HepG2 (cell line): ENCODE data around the gene GREM2. TPM values are rescaled to one million over a fixed set of nuclear protein-coding genes. Genes with fewer than 3 reads are reported as not detected.

Experiments used
- ATF4 ChIP-seq, 2 experiments: fragments of 450-650 bp in 1 of 2; sonication (generic) in 1 of 2; formaldehyde crosslinking; IDR thresholded peaks; 2 replicates each; pipeline versions ENCODE4 v1.5.0 to v1.8.0; 2020 to 2022; ENCODE audit warnings: mild to moderate bottlenecking in 1 of 2, missing genetic modification reagents in 1 of 2
- CEBPG ChIP-seq: IDR thresholded peaks from 2 replicates; pipeline ENCODE4 v1.6.1; 2016
- DMTF1 ChIP-seq: sonication (generic); formaldehyde crosslinking; IDR thresholded peaks from 2 replicates; pipeline ENCODE4 v1.4.0; 2020; ENCODE audit warnings: mild to moderate bottlenecking, missing genetic modification reagents
- DR1 ChIP-seq: sonication (generic); formaldehyde crosslinking; IDR thresholded peaks from 2 replicates; pipeline ENCODE4 v1.8.0; 2021; ENCODE audit warnings: mild to moderate bottlenecking, missing genetic modification reagents, inconsistent platforms
- FUBP1 ChIP-seq: sonication (generic); formaldehyde crosslinking; IDR thresholded peaks from 2 replicates; pipeline ENCODE4 v1.5.1; 2020; ENCODE audit warnings: missing genetic modification reagents, mild to moderate bottlenecking, borderline replicate concordance
- GABPA ChIP-seq, 2 experiments: IDR thresholded peaks; 2 replicates each; pipeline ENCODE4 v1.6.1; 2011 to 2016; ENCODE audit warnings: low read depth in 2 of 2, low read length in 1 of 2, missing biosample characterization in 1 of 2, missing genetic modification characterization in 1 of 2
- HIVEP1 ChIP-seq: sonication (generic); formaldehyde crosslinking; IDR thresholded peaks from 2 replicates; pipeline ENCODE4 v1.4.0; 2020; ENCODE audit warnings: mild to moderate bottlenecking, missing genetic modification reagents
- IRX3 ChIP-seq: sonication (generic); formaldehyde crosslinking; IDR thresholded peaks from 2 replicates; pipeline ENCODE4 v1.8.1; 2023; ENCODE audit warnings: mild to moderate bottlenecking, low read depth, missing genetic modification reagents, borderline replicate concordance
- MAFG ChIP-seq: sonication (generic); formaldehyde crosslinking; IDR thresholded peaks from 2 replicates; pipeline ENCODE4 v1.5.1; 2020; ENCODE audit warnings: mild to moderate bottlenecking, missing genetic modification reagents
- MIER3 ChIP-seq: IDR thresholded peaks from 2 replicates; pipeline ENCODE4 v1.6.1; 2016; ENCODE audit warnings: missing compliant biosample characterization, borderline replicate concordance
- MXI1 ChIP-seq: IDR thresholded peaks from 3 replicates; pipeline ENCODE4 v1.6.1; 2012; ENCODE audit warnings: low read depth, low read length, inconsistent platforms, borderline replicate concordance
- NRL ChIP-seq: sonication (generic); formaldehyde crosslinking; IDR thresholded peaks from 2 replicates; pipeline ENCODE4 v1.5.0; 2020; ENCODE audit warnings: missing genetic modification reagents, mild to moderate bottlenecking, moderate library complexity, borderline replicate concordance
- PCBP2 ChIP-seq: fragments of 200-400 bp; formaldehyde crosslinking; optimal IDR thresholded peaks from 2 replicates; pipeline ENCODE3; 2018; ENCODE audit warnings: low read length, low read depth; ENCODE audit not compliant: poor library complexity, severe bottlenecking
- POLR2AphosphoS5 ChIP-seq: IDR thresholded peaks from 2 replicates; pipeline ENCODE4 v1.6.1; 2012; ENCODE audit warnings: low read depth, low read length
- RCOR2 ChIP-seq: IDR thresholded peaks from 2 replicates; pipeline ENCODE4 v1.6.1; 2016; ENCODE audit warnings: missing biosample characterization, missing genetic modification reagents
- RFX3 ChIP-seq: IDR thresholded peaks from 2 replicates; pipeline ENCODE4 v1.6.1; 2016; ENCODE audit warnings: missing biosample characterization, missing genetic modification reagents
- TAF1 ChIP-seq: sonication (generic); formaldehyde crosslinking; IDR thresholded peaks from 2 replicates; pipeline ENCODE4 v1.4.0; 2020; ENCODE audit warnings: missing genetic modification reagents
- THYN1 ChIP-seq: sonication (generic); formaldehyde crosslinking; IDR thresholded peaks from 2 replicates; pipeline ENCODE4 v1.8.1; 2023; ENCODE audit warnings: low read depth, mild to moderate bottlenecking, moderate library complexity, missing genetic modification reagents, borderline replicate concordance
- ZNF101 ChIP-seq: sonication (generic); formaldehyde crosslinking; IDR thresholded peaks from 2 replicates; pipeline ENCODE4 v1.4.0; 2020; ENCODE audit warnings: mild to moderate bottlenecking, low read depth, missing genetic modification reagents, borderline replicate concordance
- ZNF280B ChIP-seq: sonication (generic); formaldehyde crosslinking; IDR thresholded peaks from 2 replicates; pipeline ENCODE4 v1.5.0; 2020; ENCODE audit warnings: missing genetic modification reagents, mild to moderate bottlenecking, borderline replicate concordance
- ZNF468 ChIP-seq: sonication (generic); formaldehyde crosslinking; IDR thresholded peaks from 2 replicates; pipeline ENCODE4 v1.8.0; 2022; ENCODE audit warnings: mild to moderate bottlenecking, moderate library complexity, missing genetic modification reagents
- ZNF580 ChIP-seq: IDR thresholded peaks from 2 replicates; pipeline ENCODE4 v1.6.1; 2016; ENCODE audit warnings: low read depth, borderline replicate concordance
- polyA plus RNA-seq, 8 experiments: library from polyadenylated mRNA; depleted of rRNA in 3 of 8; stranded (reverse) in 7 of 8; unstranded in 1 of 8; fragments of >200 nt; fragmentation: Illumina TruSeq in 4 of 8; extraction: Trizol in 4 of 8; gene quantifications; 2 replicates each; pipeline versions ENCODE4 v1.2.1 to v1.2.3, GENCODE V29; 2011 to 2016; ENCODE audit warnings: low read depth in 4 of 8, missing spikeins in 1 of 8, mixed read lengths in 1 of 8; ENCODE audit not compliant: insufficient read depth in 1 of 8
- total RNA-seq, 5 experiments: library from RNA; depleted of rRNA; stranded (reverse); fragments of >200 nt; fragmentation: Illumina TruSeq; extraction: Trizol; gene quantifications; 2 replicates each; pipeline ENCODE4 v1.2.3, GENCODE V29; 2016; ENCODE audit warnings: low read depth in 1 of 5

The GREM2 gene
- total and polyA plus RNA-seq, 2 of the 13 experiments (the other 11 are each of a cell fraction or from before 2014, with no cell fraction given): 0.07 TPM; not detected in 1

GRCh38 chr1:240597153-240597745 lies 14.7 kb downstream of the GREM2 start (continued):
- TF ChIP-seq DR1 (CRISPR knock-in tag): no peak
- no peak for TF ChIP-seq THYN1 (CRISPR knock-in tag)
- TF ChIP-seq POLR2AphosphoS5: peak; percentile 43; the same call in 1 of the 2 replicates
- TF ChIP-seq ZNF280B (CRISPR knock-in tag): no peak
- TF ChIP-seq IRX3 (CRISPR knock-in tag): no peak
- TF ChIP-seq GABPA (IDR thresholded peaks at IDR 0.05; ENCODE audit: low read depth, low read length): no peak
- TF ChIP-seq GABPA (CRISPR knock-in tag; IDR thresholded peaks at IDR 0.05; ENCODE audit: low read depth): peak; percentile 39; the same call in 1 of the 2 replicates
- TF ChIP-seq ATF4 (CRISPR knock-in tag; IDR thresholded peaks at IDR 0.05): no peak
- TF ChIP-seq DMTF1: no peak
- no peak for TF ChIP-seq CEBPG
- no peak for TF ChIP-seq TAF1 (CRISPR knock-in tag)
- 0 out of 2 replicates have a peak, but pooled peaks have one; percentile 9 for TF ChIP-seq ZNF580 (CRISPR knock-in tag)
- no peak for TF ChIP-seq ZNF101 (CRISPR knock-in tag)
- TF ChIP-seq NRL (CRISPR knock-in tag): no peak
- TF ChIP-seq HIVEP1 (CRISPR knock-in tag): no peak
- TF ChIP-seq RFX3 (CRISPR knock-in tag): no peak
- no peak for TF ChIP-seq RCOR2 (CRISPR knock-in tag)
- TF ChIP-seq MIER3: no peak
- no peak for TF ChIP-seq MXI1
- no peak for TF ChIP-seq MAFG
- TF ChIP-seq PCBP2: no peak
- no peak for TF ChIP-seq FUBP1 (CRISPR knock-in tag)
- TF ChIP-seq ZNF468 (CRISPR knock-in tag): no peak
